Measurements from ENCODE around the gene EXOSC7. TPM values are rescaled to one million over a fixed set of nuclear protein-coding genes. Genes with fewer than 3 reads are reported as not detected.
A peak's percentile ranks its signal among the peaks of the same experiment; 100 is the strongest.

The EXOSC7 gene
- total RNA-seq, 2 donors from 2014 or later = 24.9 to 35.6 TPM

DNA sequence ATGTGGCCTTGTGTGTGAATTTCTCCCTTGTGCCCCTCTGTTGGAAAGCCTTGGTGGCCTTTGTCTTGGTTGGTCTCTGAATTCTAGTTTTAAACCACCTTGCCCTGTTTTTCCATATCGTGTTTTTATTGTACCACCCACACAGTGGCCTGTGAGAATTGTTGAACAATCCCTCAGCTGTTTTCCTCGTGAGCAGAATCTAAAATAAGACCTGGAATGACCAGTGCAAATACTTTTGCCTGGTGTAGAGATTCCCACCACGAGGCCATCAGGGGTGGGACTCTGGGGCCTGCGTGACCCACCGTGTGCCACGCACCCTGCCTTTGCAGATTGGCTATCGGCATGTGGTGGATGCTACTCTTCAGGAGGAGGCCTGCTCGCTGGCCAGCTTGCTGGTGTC, 31.0 kb downstream of the EXOSC7 start:
- Histone ChIP-seq H3K36me3 (no peaks in the 10 kb centered on the region), H3K9ac (ENCODE audit: low read depth in 2 of 2, low read length in 2 of 2) (no peak overlapping the region), H3K4me1 (no peaks in the 10 kb centered on the region), H3K27me3 (no peaks in the 10 kb centered on the region), H3K27ac (no peak overlapping the region), H3K9me3 (no peaks in the 10 kb centered on the region), H3K4me3 (no peak overlapping the region)
- DNase-seq = no peak
- TF ChIP-seq, protein P1, sequence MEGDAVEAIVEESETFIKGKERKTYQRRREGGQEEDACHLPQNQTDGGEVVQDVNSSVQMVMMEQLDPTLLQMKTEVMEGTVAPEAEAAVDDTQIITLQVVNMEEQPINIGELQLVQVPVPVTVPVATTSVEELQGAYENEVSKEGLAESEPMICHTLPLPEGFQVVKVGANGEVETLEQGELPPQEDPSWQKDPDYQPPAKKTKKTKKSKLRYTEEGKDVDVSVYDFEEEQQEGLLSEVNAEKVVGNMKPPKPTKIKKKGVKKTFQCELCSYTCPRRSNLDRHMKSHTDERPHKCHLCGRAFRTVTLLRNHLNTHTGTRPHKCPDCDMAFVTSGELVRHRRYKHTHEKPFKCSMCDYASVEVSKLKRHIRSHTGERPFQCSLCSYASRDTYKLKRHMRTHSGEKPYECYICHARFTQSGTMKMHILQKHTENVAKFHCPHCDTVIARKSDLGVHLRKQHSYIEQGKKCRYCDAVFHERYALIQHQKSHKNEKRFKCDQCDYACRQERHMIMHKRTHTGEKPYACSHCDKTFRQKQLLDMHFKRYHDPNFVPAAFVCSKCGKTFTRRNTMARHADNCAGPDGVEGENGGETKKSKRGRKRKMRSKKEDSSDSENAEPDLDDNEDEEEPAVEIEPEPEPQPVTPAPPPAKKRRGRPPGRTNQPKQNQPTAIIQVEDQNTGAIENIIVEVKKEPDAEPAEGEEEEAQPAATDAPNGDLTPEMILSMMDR (IDR thresholded peaks at IDR 0.05) = no peak
- intact Hi-C loops (cut with DNase I) = no loop called here

DNA sequence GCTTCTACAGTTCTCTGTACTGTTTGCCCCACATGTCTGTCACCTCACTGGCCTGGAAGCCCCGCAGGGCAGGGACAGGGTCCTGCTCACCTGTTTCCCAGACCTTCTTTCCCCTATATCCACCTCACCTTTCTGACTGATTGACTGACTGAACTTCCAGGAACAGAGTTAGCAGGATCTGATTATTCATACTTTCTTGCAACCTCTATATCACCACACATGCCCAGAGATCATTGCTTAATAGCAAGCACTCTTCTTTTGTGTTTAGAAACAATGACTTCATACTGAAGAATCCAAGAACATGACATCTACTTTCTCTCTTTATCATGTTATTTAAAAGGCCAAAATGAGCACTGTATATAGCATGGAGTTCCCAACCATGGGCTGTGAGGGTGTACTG, 32.1 kb downstream of the EXOSC7 start:
- no peak overlapping the region for H3K4me3 ChIP-seq
- no peaks in the 10 kb centered on the region for H3K36me3 ChIP-seq
- TF ChIP-seq, protein P1 (IDR thresholded peaks at IDR 0.05) = no peak
- H3K27ac ChIP-seq = no peak overlapping the region
- intact Hi-C loops (cut with DNase I) = no loop called here
- no peaks in the 10 kb centered on the region for H3K9me3 ChIP-seq
- H3K27me3 ChIP-seq = no peaks in the 10 kb centered on the region
- H3K4me1 ChIP-seq = no peaks in the 10 kb centered on the region
- no peak overlapping the region for H3K9ac ChIP-seq (ENCODE audit: low read depth in 2 of 2, low read length in 2 of 2)
- DNase-seq = no peak

DNA sequence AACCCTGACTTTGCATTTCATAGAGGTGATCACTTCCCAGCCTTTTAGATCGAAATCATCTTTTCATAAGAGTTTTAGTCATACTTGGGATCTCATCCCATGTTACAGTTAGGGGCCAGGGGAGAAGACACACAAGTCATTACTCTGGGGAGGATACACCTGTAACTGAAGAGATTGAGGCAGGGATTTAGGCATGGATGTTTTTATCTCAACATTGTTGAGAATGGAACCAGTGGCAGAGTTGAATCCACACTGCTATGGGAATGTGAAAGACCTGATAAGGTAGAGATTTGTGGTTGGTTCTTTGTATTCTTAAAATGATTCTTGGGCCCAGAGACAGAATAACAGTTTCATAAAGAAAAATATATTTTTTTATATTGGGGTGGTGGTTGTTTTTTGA, 33.8 kb downstream of the EXOSC7 start:
- DNase-seq = no peak
- no peaks in the 10 kb centered on the region for H3K36me3 ChIP-seq
- TF ChIP-seq, protein P1 (IDR thresholded peaks at IDR 0.05) = no peak
- no peak overlapping the region for H3K4me3 ChIP-seq
- no peak overlapping the region for H3K27ac ChIP-seq
- intact Hi-C loops (cut with DNase I) = no loop called here
- no peaks in the 10 kb centered on the region for H3K9me3 ChIP-seq
- H3K27me3 ChIP-seq = no peaks in the 10 kb centered on the region
- no peak overlapping the region for H3K9ac ChIP-seq (ENCODE audit: low read depth in 2 of 2, low read length in 2 of 2)
- H3K4me1 ChIP-seq = no peaks in the 10 kb centered on the region

DNA sequence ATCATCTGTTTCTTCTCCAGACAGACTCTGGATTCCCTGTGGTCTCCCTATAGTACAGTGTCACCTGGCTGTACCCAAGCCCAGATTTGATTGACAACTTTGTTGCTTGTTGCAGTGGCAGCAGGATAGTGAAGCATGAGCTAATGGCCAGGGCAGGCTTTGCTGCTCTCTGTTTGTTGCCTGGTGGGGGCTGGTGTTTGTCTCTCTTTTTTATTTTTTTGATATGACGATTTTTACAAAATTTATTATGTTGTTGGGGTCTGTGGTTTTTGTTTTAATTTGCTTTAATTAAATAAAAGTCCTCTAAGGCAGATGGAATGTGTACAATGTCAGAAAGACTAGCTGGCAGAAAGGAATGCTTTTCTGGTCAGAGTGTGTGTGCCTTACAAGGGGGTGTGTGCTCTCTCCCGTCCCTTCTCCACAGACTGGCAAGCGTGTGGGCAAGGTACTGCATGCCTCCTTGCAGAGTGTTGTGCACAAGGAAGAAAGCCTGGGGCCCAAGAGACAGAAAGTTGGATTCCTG, 34.8 kb downstream of the EXOSC7 start:
- Histone ChIP-seq H3K27me3 (no peaks in the 10 kb centered on the region), H3K27ac (no peak overlapping the region), H3K36me3 (no peaks in the 10 kb centered on the region), H3K4me3 (no peak overlapping the region), H3K9ac (ENCODE audit: low read depth in 2 of 2, low read length in 2 of 2) (no peak overlapping the region), H3K4me1 (no peaks in the 10 kb centered on the region), H3K9me3 (no peaks in the 10 kb centered on the region)
- TF ChIP-seq, protein P1 (IDR thresholded peaks at IDR 0.05) = no peak
- no peak for DNase-seq
- intact Hi-C loops (cut with DNase I) = no loop called here

DNA sequence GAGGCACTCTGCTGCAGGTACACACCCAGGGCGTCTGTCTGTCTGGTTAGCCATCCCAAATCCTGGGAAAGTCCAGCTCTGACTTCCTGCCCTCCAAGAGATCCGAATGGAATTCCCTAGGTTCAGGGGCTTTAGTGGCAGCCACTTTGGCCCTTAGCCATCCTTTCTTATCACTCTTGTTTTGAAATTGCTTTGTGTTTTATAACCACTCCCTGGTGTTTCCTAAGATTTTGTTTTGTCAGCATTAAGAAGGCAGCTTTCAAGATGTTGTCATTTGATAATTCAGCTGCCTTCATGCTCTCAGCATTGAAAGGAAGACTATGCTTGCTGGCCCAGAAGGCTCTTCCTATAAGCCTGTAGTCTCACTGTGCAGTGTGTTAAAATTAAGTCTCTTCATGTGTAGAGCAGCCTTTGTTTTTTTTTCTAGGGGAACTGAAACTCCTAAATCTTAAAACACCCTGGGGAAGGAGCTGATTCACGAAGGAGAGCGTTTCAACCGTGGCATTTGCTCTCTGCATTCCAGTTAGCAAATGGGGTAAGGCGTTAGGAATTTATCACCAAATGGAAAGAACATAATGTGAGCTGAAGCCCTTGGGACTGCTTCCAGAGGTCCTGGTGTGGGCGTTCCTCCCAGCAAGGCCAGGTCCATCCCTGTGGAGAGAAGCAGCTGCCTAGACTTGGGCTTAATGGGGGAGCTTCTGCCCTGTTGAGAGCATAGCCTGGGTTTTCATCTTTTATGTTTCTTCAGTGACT, 35.9 kb downstream of the EXOSC7 start:
- H3K4me1 ChIP-seq = no peaks in the 10 kb centered on the region
- TF ChIP-seq, protein P1 (IDR thresholded peaks at IDR 0.05) = no peak
- no peak overlapping the region for H3K4me3 ChIP-seq
- H3K27me3 ChIP-seq = no peaks in the 10 kb centered on the region
- DNase-seq = no peak
- peak overlapping the region; percentile 30 for H3K27ac ChIP-seq
- H3K36me3 ChIP-seq = no peaks in the 10 kb centered on the region
- intact Hi-C loops (cut with DNase I) = no loop called here
- H3K9me3 ChIP-seq = no peaks in the 10 kb centered on the region
- no peak overlapping the region for H3K9ac ChIP-seq (ENCODE audit: low read depth in 2 of 2, low read length in 2 of 2)

Data from colonic mucosa (tissue), 4 donors.